ENCODE measurements around the gene PRAMEF26. TPM values are rescaled to one million over a fixed set of nuclear protein-coding genes. Genes with fewer than 3 reads are reported as not detected.
"Not testable (repeated sequence)": the region's sequence is repeated elsewhere in the genome, so short reads cannot be mapped to it uniquely, and the experiment has no call there.

The PRAMEF26 gene
- total RNA-seq, result not detected
- not detected for total RNA-seq (2013)

DNA sequence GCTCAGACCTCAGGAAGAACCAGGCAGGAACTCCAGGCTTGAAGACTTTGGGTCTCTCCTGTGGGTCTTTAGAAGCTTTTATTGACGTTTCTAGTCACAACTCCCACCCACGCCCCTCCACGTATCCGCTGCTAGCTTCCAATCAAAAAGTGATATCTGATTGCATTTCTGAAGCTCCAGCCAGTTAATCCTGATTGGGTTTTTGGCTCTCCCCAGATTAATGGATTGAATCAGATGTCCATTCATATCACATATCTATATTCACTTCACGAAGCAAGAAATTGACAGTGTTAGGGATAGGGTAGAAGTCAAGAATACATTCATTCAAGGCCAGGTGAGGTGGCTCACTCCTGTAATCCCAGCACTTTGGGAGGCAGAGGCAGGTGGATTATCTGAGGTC lies at the start of gene PRAMEF26:
Gene PRAMEF26, minus strand, starts transcription at position 101 of the 400 bp plus-strand sequence. CDS start 2,914 bp downstream, outside the sequence.
- H3K4me3 Mint-ChIP-seq; H3K36me3 ChIP-seq (ENCODE audit: control insufficient read depth, insufficient read depth, low read length); H3K4me1 ChIP-seq (ENCODE audit: control insufficient read depth, insufficient read depth, low read length); intact Hi-C loops (cut with micrococcal nuclease); H3K27me3 ChIP-seq (ENCODE audit: control insufficient read depth, insufficient read depth, low read length); H3K9me3 Mint-ChIP-seq; H3K36me3 Mint-ChIP-seq; ATAC-seq; DNase-seq; H3K27me3 Mint-ChIP-seq (ENCODE audit: low read depth in 2 of 2); H3K27ac Mint-ChIP-seq; H3K4me1 Mint-ChIP-seq; H3K9me3 ChIP-seq (ENCODE audit: control insufficient read depth, insufficient read depth, low read length); H3K4me3 ChIP-seq (ENCODE audit: low read length); H3K27ac ChIP-seq (ENCODE audit: low read length): not testable (repeated sequence)
- no CpG with 5 or more reads among the region's 5 CpGs for WGBS (ENCODE audit: insufficient coverage)

- intact Hi-C loops (cut with micrococcal nuclease); H3K4me3 Mint-ChIP-seq; H3K4me1 Mint-ChIP-seq; H3K27me3 ChIP-seq (ENCODE audit: control insufficient read depth, insufficient read depth, low read length); H3K9me3 Mint-ChIP-seq; H3K36me3 Mint-ChIP-seq; H3K27ac Mint-ChIP-seq; ATAC-seq; H3K27ac ChIP-seq (ENCODE audit: low read length); H3K36me3 ChIP-seq (ENCODE audit: control insufficient read depth, insufficient read depth, low read length); H3K4me3 ChIP-seq (ENCODE audit: low read length); H3K4me1 ChIP-seq (ENCODE audit: control insufficient read depth, insufficient read depth, low read length); H3K27me3 Mint-ChIP-seq (ENCODE audit: low read depth in 2 of 2); DNase-seq; H3K9me3 ChIP-seq (ENCODE audit: control insufficient read depth, insufficient read depth, low read length): not testable (repeated sequence)
- no CpG with 5 or more reads among the region's 5 CpGs for WGBS (ENCODE audit: insufficient coverage)
These were observed 45.5 kb upstream of the PRAMEF26 start, which contains the start of gene PRAMEF13 for GRCh38 chr1:13201309-13201708. TSS of gene PRAMEF13 (minus strand) at chr1:13201409. CDS start at chr1:13199589, 1,820 bp downstream.

DNA sequence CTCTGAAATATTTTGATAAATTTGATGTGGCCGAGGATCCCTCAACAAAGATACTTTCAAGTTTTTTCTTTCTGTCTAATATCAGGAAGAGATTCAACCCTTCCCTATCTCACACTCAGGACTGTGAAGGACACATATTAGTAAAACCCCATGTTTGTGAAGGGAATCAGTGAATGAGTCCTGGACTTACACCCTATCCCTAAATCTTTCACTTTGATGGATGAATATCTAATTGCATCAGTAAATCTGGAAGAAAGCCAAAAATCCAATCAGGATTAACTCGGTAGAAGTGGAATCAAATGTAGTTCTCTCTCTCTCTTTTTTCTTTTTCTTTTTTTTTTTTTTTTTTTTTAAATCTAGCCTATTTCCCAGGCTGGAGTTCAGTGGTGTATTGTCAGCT lies 15.7 kb upstream of the PRAMEF26 start, which contains the start of gene PRAMEF9:
Gene PRAMEF9, plus strand, starts transcription at position 301 of the 400 bp plus-strand sequence. CDS start 3,433 bp downstream, outside the sequence.
- H3K27ac ChIP-seq (ENCODE audit: low read length); intact Hi-C loops (cut with micrococcal nuclease); H3K36me3 Mint-ChIP-seq; DNase-seq; H3K4me1 ChIP-seq (ENCODE audit: control insufficient read depth, insufficient read depth, low read length); H3K36me3 ChIP-seq (ENCODE audit: control insufficient read depth, insufficient read depth, low read length); H3K9me3 Mint-ChIP-seq; H3K9me3 ChIP-seq (ENCODE audit: control insufficient read depth, insufficient read depth, low read length); H3K27me3 Mint-ChIP-seq (ENCODE audit: low read depth in 2 of 2); H3K4me3 ChIP-seq (ENCODE audit: low read length); H3K4me1 Mint-ChIP-seq; H3K4me3 Mint-ChIP-seq; ATAC-seq; H3K27ac Mint-ChIP-seq; H3K27me3 ChIP-seq (ENCODE audit: control insufficient read depth, insufficient read depth, low read length): not testable (repeated sequence)
- WGBS (ENCODE audit: insufficient coverage), result no CpG with 5 or more reads among the region's 2 CpGs

DNA sequence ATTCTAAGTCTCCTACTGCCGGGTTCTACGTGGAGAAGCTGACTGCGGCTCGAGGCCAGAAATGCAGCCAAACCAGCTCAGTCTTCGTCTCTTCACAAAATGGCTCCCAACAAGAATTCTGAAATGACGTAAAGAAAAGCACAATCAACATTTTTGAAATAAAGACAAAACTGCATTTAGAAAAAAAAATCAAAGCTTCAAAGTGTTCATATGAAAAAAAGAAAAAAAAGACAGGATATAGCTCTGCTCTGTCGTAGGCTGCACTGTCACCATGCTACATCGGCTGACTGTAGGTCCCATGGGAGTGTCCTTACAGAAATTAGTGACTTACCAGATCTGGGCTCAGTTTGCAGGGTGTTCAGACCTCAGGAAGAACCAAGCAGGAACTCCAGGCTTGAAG lies 9.7 kb upstream of the PRAMEF26 start, which contains the start of gene HNRNPCL4:
Gene HNRNPCL4, minus strand, starts transcription at position 101 of the 400 bp plus-strand sequence. CDS start 164 bp downstream, outside the sequence.
- H3K4me1 Mint-ChIP-seq; H3K9me3 Mint-ChIP-seq; H3K27ac ChIP-seq (ENCODE audit: low read length); H3K36me3 Mint-ChIP-seq; H3K27me3 Mint-ChIP-seq (ENCODE audit: low read depth in 2 of 2); H3K9me3 ChIP-seq (ENCODE audit: control insufficient read depth, insufficient read depth, low read length); H3K36me3 ChIP-seq (ENCODE audit: control insufficient read depth, insufficient read depth, low read length); DNase-seq; H3K27ac Mint-ChIP-seq; H3K4me3 Mint-ChIP-seq; H3K27me3 ChIP-seq (ENCODE audit: control insufficient read depth, insufficient read depth, low read length); intact Hi-C loops (cut with micrococcal nuclease); H3K4me3 ChIP-seq (ENCODE audit: low read length); ATAC-seq; H3K4me1 ChIP-seq (ENCODE audit: control insufficient read depth, insufficient read depth, low read length): not testable (repeated sequence)
- no CpG with 5 or more reads among the region's 8 CpGs for WGBS (ENCODE audit: insufficient coverage)

GRCh38 chr1:13116754-13117153 lies 39.1 kb downstream of the PRAMEF26 start, which contains the start of gene HNRNPCL2:
TSS of gene HNRNPCL2 (minus strand) at chr1:13116854. CDS start at chr1:13116400, 454 bp downstream.
- H3K27ac Mint-ChIP-seq; H3K9me3 ChIP-seq (ENCODE audit: control insufficient read depth, insufficient read depth, low read length); H3K4me3 Mint-ChIP-seq; H3K36me3 ChIP-seq (ENCODE audit: control insufficient read depth, insufficient read depth, low read length); H3K36me3 Mint-ChIP-seq; H3K4me3 ChIP-seq (ENCODE audit: low read length); H3K27ac ChIP-seq (ENCODE audit: low read length); intact Hi-C loops (cut with micrococcal nuclease); DNase-seq; H3K9me3 Mint-ChIP-seq; H3K4me1 ChIP-seq (ENCODE audit: control insufficient read depth, insufficient read depth, low read length); H3K4me1 Mint-ChIP-seq; ATAC-seq; H3K27me3 ChIP-seq (ENCODE audit: control insufficient read depth, insufficient read depth, low read length): not testable (repeated sequence)
- no CpG with 5 or more reads among the region's 6 CpGs for WGBS (ENCODE audit: insufficient coverage)
- peaks cover 0 to 19% of the 10 kb centered on the region in 2 donors for H3K27me3 Mint-ChIP-seq (ENCODE audit: low read depth in 2 of 2)

Other genes with a start within 250 kb of the PRAMEF26 start
- not detected for gene PRAMEF7, start 239.4 kb downstream of the PRAMEF26 start, total RNA-seq
- gene PRAMEF6, start 208.4 kb downstream of the PRAMEF26 start, total RNA-seq, result not detected
- not detected for gene PRAMEF27, start 99.4 kb downstream of the PRAMEF26 start, total RNA-seq
- gene HNRNPCL3, start 95.2 kb downstream of the PRAMEF26 start, total RNA-seq, result not detected
- gene PRAMEF25, start 85.2 kb downstream of the PRAMEF26 start, total RNA-seq, result not detected
- not detected for gene HNRNPCL2, start 39.2 kb downstream of the PRAMEF26 start, total RNA-seq
- gene HNRNPCL4, start 9.6 kb upstream of the PRAMEF26 start, total RNA-seq, result not detected
- not detected for gene PRAMEF9, start 15.8 kb upstream of the PRAMEF26 start, total RNA-seq
- not detected for gene PRAMEF13, start 45.4 kb upstream of the PRAMEF26 start, total RNA-seq
- gene PRAMEF18, start 70.1 kb upstream of the PRAMEF26 start, total RNA-seq, result not detected
- gene PRAMEF5, start 98.2 kb upstream of the PRAMEF26 start, total RNA-seq, result not detected
- not detected for gene PRAMEF8, start 129.1 kb upstream of the PRAMEF26 start, total RNA-seq
- gene PRAMEF33, start 147.5 kb upstream of the PRAMEF26 start, total RNA-seq, result not detected
- gene PRAMEF15, start 159.6 kb upstream of the PRAMEF26 start, total RNA-seq, result not detected
- not detected for gene PRAMEF14, start 191.1 kb upstream of the PRAMEF26 start, total RNA-seq
- not detected for gene PRAMEF19, start 215.9 kb upstream of the PRAMEF26 start, total RNA-seq
- gene PRAMEF17, start 233.6 kb upstream of the PRAMEF26 start, total RNA-seq, result not detected

Data from natural killer cell (primary cell).